Measurements from ENCODE around the gene ECT2. TPM values are rescaled to one million over a fixed set of nuclear protein-coding genes. Genes with fewer than 3 reads are reported as not detected.

ECT2 gene, protein sequence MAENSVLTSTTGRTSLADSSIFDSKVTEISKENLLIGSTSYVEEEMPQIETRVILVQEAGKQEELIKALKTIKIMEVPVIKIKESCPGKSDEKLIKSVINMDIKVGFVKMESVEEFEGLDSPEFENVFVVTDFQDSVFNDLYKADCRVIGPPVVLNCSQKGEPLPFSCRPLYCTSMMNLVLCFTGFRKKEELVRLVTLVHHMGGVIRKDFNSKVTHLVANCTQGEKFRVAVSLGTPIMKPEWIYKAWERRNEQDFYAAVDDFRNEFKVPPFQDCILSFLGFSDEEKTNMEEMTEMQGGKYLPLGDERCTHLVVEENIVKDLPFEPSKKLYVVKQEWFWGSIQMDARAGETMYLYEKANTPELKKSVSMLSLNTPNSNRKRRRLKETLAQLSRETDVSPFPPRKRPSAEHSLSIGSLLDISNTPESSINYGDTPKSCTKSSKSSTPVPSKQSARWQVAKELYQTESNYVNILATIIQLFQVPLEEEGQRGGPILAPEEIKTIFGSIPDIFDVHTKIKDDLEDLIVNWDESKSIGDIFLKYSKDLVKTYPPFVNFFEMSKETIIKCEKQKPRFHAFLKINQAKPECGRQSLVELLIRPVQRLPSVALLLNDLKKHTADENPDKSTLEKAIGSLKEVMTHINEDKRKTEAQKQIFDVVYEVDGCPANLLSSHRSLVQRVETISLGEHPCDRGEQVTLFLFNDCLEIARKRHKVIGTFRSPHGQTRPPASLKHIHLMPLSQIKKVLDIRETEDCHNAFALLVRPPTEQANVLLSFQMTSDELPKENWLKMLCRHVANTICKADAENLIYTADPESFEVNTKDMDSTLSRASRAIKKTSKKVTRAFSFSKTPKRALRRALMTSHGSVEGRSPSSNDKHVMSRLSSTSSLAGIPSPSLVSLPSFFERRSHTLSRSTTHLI
- 54.3 to 90.9 TPM (median 71.2 TPM) in 5 replicates for total RNA-seq (2022; extraction: Qiagen RNA extraction)

DNA sequence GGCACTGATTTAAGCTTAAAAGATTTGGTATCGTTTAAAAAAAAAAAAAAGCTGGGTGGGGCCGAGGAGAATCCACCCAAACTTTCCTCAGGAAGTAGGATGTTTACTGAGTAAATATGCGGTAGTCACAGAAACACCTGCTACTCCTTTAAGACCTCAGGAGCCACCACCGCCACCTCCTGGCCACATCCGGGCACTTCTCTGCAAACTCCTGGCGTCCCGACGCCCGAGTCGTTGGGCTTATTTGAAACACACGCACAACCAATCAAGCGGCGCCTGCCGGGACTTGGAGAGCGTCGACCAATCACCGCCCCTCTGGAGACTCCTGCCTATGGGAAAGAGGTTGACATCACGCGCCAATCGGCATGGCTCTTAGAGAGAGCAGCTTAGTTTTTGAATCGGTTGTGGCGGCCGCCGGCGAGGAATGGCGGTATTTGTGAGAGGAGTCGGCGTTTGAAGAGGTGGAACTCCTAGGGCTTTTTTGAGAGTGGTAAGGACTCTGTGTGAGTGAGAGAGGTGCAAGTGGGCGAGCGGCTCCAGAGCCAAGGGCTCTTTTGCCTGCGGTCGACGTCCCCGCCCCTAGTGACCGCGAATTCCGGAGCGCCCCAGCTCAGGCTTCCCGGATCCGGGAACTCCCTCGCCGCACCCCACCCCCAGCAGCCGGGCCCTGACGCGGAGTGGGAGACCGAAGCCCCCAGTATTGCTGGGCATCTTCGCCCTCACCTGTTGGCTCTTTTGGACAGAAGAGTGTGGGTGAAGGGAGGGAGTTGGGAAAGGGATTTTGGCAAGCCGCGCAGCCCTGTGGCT, at the start of gene ECT2:
Gene ECT2, plus strand, starts transcription at position 359 of the 807 bp plus-strand sequence. CDS start 3,805 bp downstream, outside the sequence.

DNA sequence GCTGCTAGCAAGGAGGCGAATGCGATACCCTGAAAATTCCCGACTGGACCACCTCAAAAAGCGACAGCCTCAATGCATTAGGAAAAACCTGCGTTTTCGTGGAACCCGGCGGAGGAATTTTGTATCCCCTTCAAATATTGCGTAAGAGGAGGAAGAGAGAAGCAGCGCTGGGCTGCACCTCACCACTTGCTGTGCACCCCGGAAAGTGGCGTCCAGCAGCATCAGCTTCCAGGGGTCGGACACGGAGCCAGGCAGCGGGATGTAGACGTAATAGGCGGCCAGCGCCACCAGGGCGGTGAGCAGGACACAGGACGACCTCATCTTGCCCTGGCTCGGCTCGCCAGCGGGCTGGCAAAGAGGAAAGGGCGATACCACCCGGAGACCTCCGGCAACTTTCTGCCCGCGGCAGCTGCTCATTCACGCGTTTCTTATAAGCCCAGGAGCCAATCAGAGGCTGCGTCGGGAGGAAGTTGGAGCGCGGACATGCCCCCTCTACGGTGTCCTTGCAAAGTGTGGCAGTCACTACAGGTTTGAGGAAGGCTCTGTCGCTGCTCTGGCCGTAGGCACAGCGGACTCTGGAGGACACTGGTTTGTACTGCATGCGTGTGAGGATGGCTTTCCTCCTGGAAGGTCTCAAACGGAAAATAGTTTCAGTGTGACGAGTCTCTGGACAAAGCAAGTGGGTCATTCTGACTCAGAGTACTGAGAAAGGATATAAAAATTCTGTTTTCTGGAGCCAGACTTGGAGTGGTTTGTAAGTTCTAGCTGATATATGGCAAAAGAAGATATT, 39.7 kb upstream of the ECT2 start, which contains the start of gene NCEH1:
Gene NCEH1, minus strand, starts transcription at position 404 of the 790 bp plus-strand sequence. Its CDS starts 83 bp downstream, at position 321.

Other genes with a start within 250 kb of the ECT2 start
- gene TNFSF10, start 227.3 kb upstream of the ECT2 start, total RNA-seq (2022; extraction: Qiagen RNA extraction), result 0.06 to 0.12 TPM (median 0.08 TPM) in 3 of 5 replicates, not detected in the others
- gene NCEH1, start 39.7 kb upstream of the ECT2 start, total RNA-seq (2022; extraction: Qiagen RNA extraction), result 28.4 to 41.7 TPM (median 34.5 TPM) in 5 replicates

Measured in A549 treated with Hydrocortisone at 1 μM for 4 hours (cell line).